HFFc6 (cell line): ENCODE data around the gene ISY1. TPM values are rescaled to one million over a fixed set of nuclear protein-coding genes. Genes with fewer than 3 reads are reported as not detected.
"Not testable (repeated sequence)": the region's sequence is repeated elsewhere in the genome, so short reads cannot be mapped to it uniquely, and the experiment has no call there.

Experiments used
- DNase-seq: peaks from one replicate; pipeline ENCODE4 v3.0.0-alpha.2; 2018
- H3K27ac Mint-ChIP-seq: 2 replicates; pipeline ENCODE4 v1.8.0; 2020; ENCODE audit warnings: mild to moderate bottlenecking, mixed read lengths
- H3K27me3 Mint-ChIP-seq: 2 replicates; pipeline ENCODE4 v1.8.0; 2021; ENCODE audit warnings: mild to moderate bottlenecking, moderate library complexity, mixed read lengths; ENCODE audit not compliant: insufficient read depth
- H3K36me3 Mint-ChIP-seq: 2 replicates; pipeline ENCODE4 v1.8.0; 2021; ENCODE audit warnings: low read depth, mixed read lengths
- H3K4me1 Mint-ChIP-seq: 2 replicates; pipeline ENCODE4 v1.8.0; 2020; ENCODE audit warnings: low read depth, mixed read lengths
- H3K4me3 Mint-ChIP-seq: 2 replicates; pipeline ENCODE4 v1.8.0; 2020; ENCODE audit warnings: mild to moderate bottlenecking, moderate library complexity, mixed read lengths
- H3K9me3 Mint-ChIP-seq: 2 replicates; pipeline ENCODE4 v1.8.0; 2020; ENCODE audit warnings: mild to moderate bottlenecking, mixed read lengths
- CTCF ChIP-seq: fragments of 200-600 bp; sonication (generic); IDR thresholded peaks from 2 replicates; pipeline ENCODE4 v1.5.0; 2021; ENCODE audit warnings: antibody characterized with exemption, mild to moderate bottlenecking
- total RNA-seq, 6 experiments: library from RNA; stranded (reverse); fragmentation: NEBNext Ultra II Directional; extraction: Animal tissue kit (Norgen Biotek cat#: 25700); gene quantifications; 2 replicates in 1 of 6; 3 replicates in 5 of 6; pipeline ENCODE4 v1.2.3, GENCODE V29; 2021

The ISY1 gene
- total RNA-seq, 6 experiments from 2014 or later: 34.6 to 50.6 (median 42.2) TPM

GRCh38 chr3:129162729-129163579 lies 2.1 kb upstream of the ISY1 start:
- TF ChIP-seq CTCF: peak; percentile 59
- DNase-seq: no peak
- Mint-ChIP-seq H3K27ac (peak overlapping the region; percentile 100), H3K27me3 (peaks cover 6% of the 10 kb centered on the region), H3K4me3 (peak overlapping the region; percentile 100), H3K4me1 (peaks cover 35% of the 10 kb centered on the region), H3K9me3 (no peaks in the 10 kb centered on the region), H3K36me3 (peaks cover 8% of the 10 kb centered on the region)

GRCh38 chr3:129161860-129162271 lies 1.0 kb upstream of the ISY1 start:
- H3K36me3 Mint-ChIP-seq: no peaks in the 10 kb centered on the region; the same call in 1 of the 2 replicates

GRCh38 chr3:129144786-129145185 lies 16.1 kb downstream of the ISY1 start:
- H3K4me1 Mint-ChIP-seq: no peaks in the 10 kb centered on the region
- TF ChIP-seq CTCF: no peak
- no peak for DNase-seq
- no peak overlapping the region for H3K27ac Mint-ChIP-seq
- H3K9me3 Mint-ChIP-seq: no peaks in the 10 kb centered on the region
- H3K36me3 Mint-ChIP-seq: peaks cover 12% of the 10 kb centered on the region
- no peaks in the 10 kb centered on the region for H3K27me3 Mint-ChIP-seq
- no peak overlapping the region for H3K4me3 Mint-ChIP-seq

More at GRCh38 chr3:129161860-129162271, 1.0 kb upstream of the ISY1 start:
- no peaks in the 10 kb centered on the region for H3K9me3 Mint-ChIP-seq
- H3K27ac Mint-ChIP-seq: peak overlapping the region; percentile 100
- H3K4me1 Mint-ChIP-seq: peaks cover 35% of the 10 kb centered on the region
- DNase-seq: peak; percentile 40
- TF ChIP-seq CTCF: peak; percentile 3
- H3K4me3 Mint-ChIP-seq: peak overlapping the region; percentile 100
- peaks cover 6% of the 10 kb centered on the region for H3K27me3 Mint-ChIP-seq

GRCh38 chr3:129141011-129141410 lies 19.9 kb downstream of the ISY1 start:
- DNase-seq, H3K36me3 Mint-ChIP-seq, H3K4me1 Mint-ChIP-seq, H3K4me3 Mint-ChIP-seq, H3K9me3 Mint-ChIP-seq, H3K27ac Mint-ChIP-seq, H3K27me3 Mint-ChIP-seq: not testable (repeated sequence)

- no peaks in the 10 kb centered on the region for H3K36me3 Mint-ChIP-seq
- DNase-seq: no peak
- no peaks in the 10 kb centered on the region for H3K4me1 Mint-ChIP-seq
- H3K4me3 Mint-ChIP-seq: no peak overlapping the region
- TF ChIP-seq CTCF: no peak
- no peak overlapping the region for H3K27ac Mint-ChIP-seq
- no peaks in the 10 kb centered on the region for H3K9me3 Mint-ChIP-seq
- no peaks in the 10 kb centered on the region for H3K27me3 Mint-ChIP-seq
Measured at GRCh38 chr3:129139911-129140310, 21.0 kb downstream of the ISY1 start.

- not testable (repeated sequence) for H3K4me1 Mint-ChIP-seq, H3K27me3 Mint-ChIP-seq, DNase-seq, H3K4me3 Mint-ChIP-seq, H3K27ac Mint-ChIP-seq, H3K9me3 Mint-ChIP-seq
- peaks cover 17% of the 10 kb centered on the region for H3K36me3 Mint-ChIP-seq
Measured at GRCh38 chr3:129136275-129136674, 24.6 kb downstream of the ISY1 start.
